ENCODE measurements around the gene CD96.

GRCh38 chr3:111506435-111506834 is 35.6 kb upstream of the CD96 start:
- no peak for TF ChIP-seq POLR2A (IDR thresholded peaks at IDR 0.05; ENCODE audit: low read length)
- TF ChIP-seq GATA1 (IDR thresholded peaks at IDR 0.05; ENCODE audit: low read depth, low read length): no peak
